SIG-M5 (cell line): ENCODE data around the gene ZBTB34.
"Not testable (repeated sequence)": the region's sequence is repeated elsewhere in the genome, so short reads cannot be mapped to it uniquely, and the experiment has no call there.

Experiments
- DNase-seq: peaks from one replicate; lab custom pipeline; 2025; lab: John Stamatoyannopoulos, UW

Gene ZBTB34

GRCh38 chr9:126860077-126860756 lies at the start of gene ZBTB34:
Gene ZBTB34, plus strand, starts transcription at chr9:126860639. Its CDS starts 18,761 bp downstream, at chr9:126879400.
- no peak for DNase-seq

- DNase-seq = no peak
Observed at GRCh38 chr9:126813072-126813471, 47.4 kb upstream of the ZBTB34 start.

- no peak for DNase-seq
Observed at GRCh38 chr9:126814091-126814490, 46.3 kb upstream of the ZBTB34 start.

GRCh38 chr9:126817615-126818014 lies 42.8 kb upstream of the ZBTB34 start:
- DNase-seq = not testable (repeated sequence)

- no peak for DNase-seq
Observed at GRCh38 chr9:126818482-126818881, 42.0 kb upstream of the ZBTB34 start.

GRCh38 chr9:126819482-126819881 lies 41.0 kb upstream of the ZBTB34 start:
- DNase-seq = no peak

GRCh38 chr9:126822278-126822677 lies 38.2 kb upstream of the ZBTB34 start:
- no peak for DNase-seq

GRCh38 chr9:126822873-126823272 lies 37.6 kb upstream of the ZBTB34 start:
- DNase-seq = no peak

- not testable (repeated sequence) for DNase-seq
Observed at GRCh38 chr9:126824052-126824451, 36.4 kb upstream of the ZBTB34 start.

GRCh38 chr9:126827227-126827626 lies 33.2 kb upstream of the ZBTB34 start:
- no peak for DNase-seq

- DNase-seq = no peak
Observed at GRCh38 chr9:126829035-126829434, 31.4 kb upstream of the ZBTB34 start.

GRCh38 chr9:126830827-126831226 lies 29.6 kb upstream of the ZBTB34 start:
- no peak for DNase-seq

- no peak for DNase-seq
Observed at GRCh38 chr9:126832440-126832839, 28.0 kb upstream of the ZBTB34 start.

- DNase-seq = no peak
Observed at GRCh38 chr9:126833020-126833419, 27.4 kb upstream of the ZBTB34 start.

GRCh38 chr9:126833710-126834345 lies 26.6 kb upstream of the ZBTB34 start:
- no peak for DNase-seq

- no peak for DNase-seq
Observed at GRCh38 chr9:126834672-126835071, 25.8 kb upstream of the ZBTB34 start.

GRCh38 chr9:126836216-126836615 lies 24.2 kb upstream of the ZBTB34 start:
- DNase-seq = no peak

GRCh38 chr9:126838055-126838811 lies 22.2 kb upstream of the ZBTB34 start:
- no peak for DNase-seq

- DNase-seq = no peak
Observed at GRCh38 chr9:126838895-126839294, 21.5 kb upstream of the ZBTB34 start.

- no peak for DNase-seq
Observed at GRCh38 chr9:126839301-126839700, 21.1 kb upstream of the ZBTB34 start.

GRCh38 chr9:126842220-126842842 lies 18.1 kb upstream of the ZBTB34 start:
- DNase-seq = no peak

- no peak for DNase-seq
Observed at GRCh38 chr9:126842977-126843799, 17.3 kb upstream of the ZBTB34 start.
